Neural cell (in vitro differentiated cells): Measurements from ENCODE around the gene FKTN.

ENCODE experiments used
- EP300 ChIP-seq: fragments of 450-650 bp; conservative IDR thresholded peaks from 2 replicates; pipeline ENCODE4 v1.6.1; 2014; ENCODE audit warnings: antibody characterized with exemption, mild to moderate bottlenecking, moderate library complexity; ENCODE audit not compliant: poor library complexity, severe bottlenecking
- POLR2AphosphoS5 ChIP-seq: IDR thresholded peaks from 2 replicates; pipeline ENCODE4 v1.6.1; 2012
- TF ChIP-seq, protein P1 (sequence below): fragments of 450-650 bp; IDR thresholded peaks from 2 replicates; pipeline ENCODE4 v1.5.1; 2014; ENCODE audit warnings: antibody characterized with exemption, mild to moderate bottlenecking, moderate library complexity; ENCODE audit not compliant: poor library complexity, severe bottlenecking

DNA sequence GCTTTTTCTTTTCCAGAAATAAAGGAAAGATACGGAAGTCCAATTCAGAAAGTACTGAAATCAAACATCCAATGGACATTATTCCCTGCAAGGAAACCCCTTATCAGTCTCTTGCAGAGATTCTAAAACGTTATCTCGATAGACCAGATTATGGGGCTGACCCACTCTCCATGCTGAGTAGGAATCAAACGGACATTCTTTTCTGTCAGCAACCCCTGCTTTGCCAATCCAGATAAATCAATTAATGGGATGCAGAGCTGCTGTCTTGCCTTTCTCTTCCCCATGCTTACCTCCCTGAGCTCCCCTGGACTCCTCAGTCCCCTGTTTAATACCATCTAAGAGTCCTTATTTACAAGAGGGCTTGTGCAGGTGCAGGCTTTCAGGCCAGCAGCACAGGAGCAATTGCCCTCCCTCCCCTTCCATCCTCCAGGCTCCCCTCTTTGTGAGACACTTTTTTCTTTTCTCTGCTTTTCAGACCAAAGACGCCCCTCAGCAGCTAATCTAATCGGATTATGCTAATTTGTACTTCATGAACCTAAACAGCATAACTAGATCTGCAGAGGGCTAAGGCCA, 118.5 kb downstream of the FKTN start:
- TF ChIP-seq POLR2AphosphoS5 (no peak), EP300 (no peak)
- TF ChIP-seq, protein P1, sequence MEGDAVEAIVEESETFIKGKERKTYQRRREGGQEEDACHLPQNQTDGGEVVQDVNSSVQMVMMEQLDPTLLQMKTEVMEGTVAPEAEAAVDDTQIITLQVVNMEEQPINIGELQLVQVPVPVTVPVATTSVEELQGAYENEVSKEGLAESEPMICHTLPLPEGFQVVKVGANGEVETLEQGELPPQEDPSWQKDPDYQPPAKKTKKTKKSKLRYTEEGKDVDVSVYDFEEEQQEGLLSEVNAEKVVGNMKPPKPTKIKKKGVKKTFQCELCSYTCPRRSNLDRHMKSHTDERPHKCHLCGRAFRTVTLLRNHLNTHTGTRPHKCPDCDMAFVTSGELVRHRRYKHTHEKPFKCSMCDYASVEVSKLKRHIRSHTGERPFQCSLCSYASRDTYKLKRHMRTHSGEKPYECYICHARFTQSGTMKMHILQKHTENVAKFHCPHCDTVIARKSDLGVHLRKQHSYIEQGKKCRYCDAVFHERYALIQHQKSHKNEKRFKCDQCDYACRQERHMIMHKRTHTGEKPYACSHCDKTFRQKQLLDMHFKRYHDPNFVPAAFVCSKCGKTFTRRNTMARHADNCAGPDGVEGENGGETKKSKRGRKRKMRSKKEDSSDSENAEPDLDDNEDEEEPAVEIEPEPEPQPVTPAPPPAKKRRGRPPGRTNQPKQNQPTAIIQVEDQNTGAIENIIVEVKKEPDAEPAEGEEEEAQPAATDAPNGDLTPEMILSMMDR, result no peak
